Hematopoietic multipotent progenitor cell (in vitro differentiated cells): ENCODE results near the gene CHRNA4. TPM values are rescaled to one million over a fixed set of nuclear protein-coding genes. Genes with fewer than 3 reads are reported as not detected.
"Not testable (repeated sequence)": the region's sequence is repeated elsewhere in the genome, so short reads cannot be mapped to it uniquely, and the experiment has no call there.

ENCODE experiments used
- DNase-seq, 3 donors: peaks; one replicate each; pipeline ENCODE4 v3.0.0-alpha.2; 2011 to 2015; ENCODE audit warnings: low read depth in 2 of 3, low spot score in 2 of 3
- total RNA-seq: library from RNA; depleted of rRNA; stranded (reverse); fragments of >200 nt; gene quantifications from one replicate; pipeline ENCODE4 v1.2.3, GENCODE V29; 2012

Gene CHRNA4
- total RNA-seq, 1 donor: not detected

DNA sequence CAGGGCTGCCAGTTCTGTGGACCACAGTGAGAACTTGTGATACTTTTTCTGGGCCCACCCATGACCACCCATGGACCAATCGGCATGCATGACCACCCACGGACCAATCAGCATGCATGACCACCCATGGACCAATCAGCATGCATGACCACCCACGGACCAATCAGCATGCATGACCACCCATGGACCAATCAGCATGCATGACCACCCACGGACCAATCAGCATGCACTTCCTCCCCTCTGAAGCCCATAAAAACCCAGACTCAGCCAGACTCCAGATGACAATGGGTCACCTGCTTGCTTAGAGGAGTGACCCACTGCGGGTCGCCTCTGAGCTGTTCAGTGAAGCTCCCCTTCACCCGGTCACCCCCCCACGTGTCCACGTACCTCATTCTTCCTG is 18.7 kb upstream of the CHRNA4 start:
- not testable (repeated sequence) for DNase-seq

GRCh38 chr20:63379296-63379695 is 18.1 kb upstream of the CHRNA4 start:
- DNase-seq: no peak

DNA sequence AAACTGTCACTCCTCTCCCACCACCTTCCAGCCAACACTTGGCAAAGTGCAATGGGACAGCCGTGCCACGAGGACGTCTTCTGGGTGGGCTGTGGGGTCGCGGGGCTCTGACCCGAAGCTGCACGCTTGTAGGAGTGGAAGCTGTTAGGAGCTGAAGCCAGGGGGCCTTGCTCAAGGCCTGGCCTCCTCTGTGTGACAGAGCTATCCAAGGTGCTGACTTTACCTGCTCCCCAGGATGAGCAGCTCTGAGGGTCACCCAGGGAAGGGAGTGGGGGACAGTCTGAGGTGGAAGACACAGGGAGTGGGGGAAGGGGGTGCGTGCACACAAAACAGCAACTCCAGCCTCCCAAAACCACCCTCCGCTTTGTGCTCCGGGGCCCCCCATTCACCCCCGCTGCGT is 17.5 kb upstream of the CHRNA4 start:
- DNase-seq: no peak

DNA sequence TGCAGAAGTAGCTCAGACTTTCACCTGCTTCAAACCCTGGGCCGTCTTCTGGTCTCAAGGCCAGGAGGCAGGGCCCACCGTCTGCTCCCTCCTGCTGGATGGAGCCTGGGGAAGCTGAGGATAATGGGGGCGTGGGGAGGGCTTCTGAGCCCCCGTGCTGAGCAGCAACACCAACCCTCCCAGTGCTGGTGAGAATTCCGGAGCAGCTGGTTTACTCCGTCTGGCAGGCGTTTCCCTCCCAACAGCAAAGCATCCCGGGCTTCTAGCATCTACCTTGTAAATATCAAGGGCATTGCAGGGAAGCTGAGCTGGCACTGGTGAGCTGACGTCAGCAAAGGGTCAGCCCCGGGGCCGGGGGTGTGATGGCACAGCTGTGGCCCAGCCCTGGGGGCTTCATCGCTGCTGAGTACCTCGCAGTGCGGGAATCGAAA is 16.8 kb upstream of the CHRNA4 start:
- DNase-seq: no peak

- DNase-seq: peak in 2 of 3 donors; percentile 12 to 18
Measured at GRCh38 chr20:63377256-63377941, 16.2 kb upstream of the CHRNA4 start.

DNA sequence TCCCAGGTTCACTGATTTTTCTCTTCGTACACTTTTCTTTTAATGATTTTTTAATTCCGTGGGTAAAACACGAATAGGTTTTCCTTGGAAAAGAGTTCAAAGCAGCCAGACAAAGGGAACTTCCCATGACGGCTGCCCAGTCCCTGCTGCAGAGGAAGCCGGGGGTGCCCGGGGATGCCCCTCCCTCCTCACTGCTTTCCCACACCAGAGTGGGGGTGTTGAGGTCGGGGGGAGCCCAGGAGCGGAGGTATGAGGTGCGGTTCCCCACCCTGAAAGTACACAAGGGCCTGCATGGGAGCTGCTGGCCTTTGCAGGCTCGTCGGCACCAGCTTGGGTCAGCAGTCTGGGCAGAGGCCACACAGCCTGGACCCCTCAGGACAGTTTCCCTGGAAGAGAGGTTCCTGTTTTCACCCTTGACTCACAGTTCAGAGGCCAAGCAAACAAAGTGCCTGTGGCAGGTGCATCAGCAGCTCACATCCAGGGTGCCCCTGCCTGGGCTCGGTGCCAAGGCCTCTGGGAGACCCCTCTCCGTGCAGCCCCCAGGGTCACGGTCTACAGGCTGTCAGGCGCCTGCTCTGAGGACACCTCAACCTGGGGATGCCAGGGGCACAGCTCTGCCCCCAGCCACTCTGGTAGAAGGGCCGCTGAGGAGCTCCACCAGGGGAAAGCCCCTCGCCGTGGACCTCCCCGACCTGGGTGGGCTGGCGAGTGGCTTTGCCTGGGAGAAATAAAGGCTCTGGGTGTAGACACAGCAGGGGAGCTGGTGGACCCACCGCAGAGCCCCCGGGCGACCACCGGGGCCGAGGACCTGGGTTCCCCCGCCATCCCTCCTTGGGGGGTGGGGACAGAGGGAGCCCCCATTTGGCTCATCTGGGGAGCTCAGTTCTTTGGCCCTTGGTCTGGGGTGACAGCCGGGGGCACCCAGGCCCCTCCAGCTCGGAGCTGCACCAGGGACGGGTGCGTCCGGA is 15.4 kb upstream of the CHRNA4 start:
- DNase-seq: no peak

DNA sequence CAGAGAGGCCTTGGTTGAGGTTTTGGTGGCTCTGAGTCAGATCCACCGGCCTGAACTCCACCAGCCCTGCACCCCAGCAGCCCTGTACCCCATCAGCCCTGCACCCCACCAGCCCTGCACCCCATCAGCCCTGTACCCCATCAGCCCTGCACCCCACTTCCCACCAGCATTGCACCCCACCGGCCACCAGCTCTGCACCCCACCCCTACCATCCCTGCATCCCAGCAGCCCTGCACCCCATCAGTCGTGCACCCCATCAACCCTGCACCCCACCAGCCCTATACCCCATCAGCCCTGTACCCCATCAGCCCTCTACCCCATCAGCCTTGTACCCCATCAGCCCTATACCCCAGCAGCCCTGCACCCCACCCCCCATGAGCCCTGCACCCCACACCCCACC is 14.3 kb upstream of the CHRNA4 start:
- no peak for DNase-seq

DNA sequence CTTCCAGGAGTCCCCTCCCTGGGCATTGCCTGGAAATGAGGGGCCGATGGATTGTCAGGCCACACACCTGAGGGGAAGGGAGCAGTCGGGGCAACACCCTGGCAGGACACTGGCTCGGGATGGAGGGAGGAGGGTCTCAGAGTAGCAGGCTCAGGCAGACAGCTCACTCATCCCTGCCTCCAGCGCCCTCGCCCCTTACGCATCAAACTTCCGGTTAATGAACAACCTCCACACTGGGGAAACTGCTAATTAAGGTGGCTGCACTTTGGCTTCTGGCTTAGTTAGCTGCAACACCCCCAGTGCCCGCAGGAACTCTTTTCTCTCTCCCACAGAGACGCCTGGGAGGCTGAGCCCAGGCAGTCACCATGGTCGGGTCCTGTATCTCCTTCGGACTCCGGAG is 13.4 kb upstream of the CHRNA4 start:
- DNase-seq: no peak

GRCh38 chr20:63373996-63374395 is 12.8 kb upstream of the CHRNA4 start:
- DNase-seq: no peak

- no peak for DNase-seq
Measured at GRCh38 chr20:63372971-63373885, 12.1 kb upstream of the CHRNA4 start.

DNA sequence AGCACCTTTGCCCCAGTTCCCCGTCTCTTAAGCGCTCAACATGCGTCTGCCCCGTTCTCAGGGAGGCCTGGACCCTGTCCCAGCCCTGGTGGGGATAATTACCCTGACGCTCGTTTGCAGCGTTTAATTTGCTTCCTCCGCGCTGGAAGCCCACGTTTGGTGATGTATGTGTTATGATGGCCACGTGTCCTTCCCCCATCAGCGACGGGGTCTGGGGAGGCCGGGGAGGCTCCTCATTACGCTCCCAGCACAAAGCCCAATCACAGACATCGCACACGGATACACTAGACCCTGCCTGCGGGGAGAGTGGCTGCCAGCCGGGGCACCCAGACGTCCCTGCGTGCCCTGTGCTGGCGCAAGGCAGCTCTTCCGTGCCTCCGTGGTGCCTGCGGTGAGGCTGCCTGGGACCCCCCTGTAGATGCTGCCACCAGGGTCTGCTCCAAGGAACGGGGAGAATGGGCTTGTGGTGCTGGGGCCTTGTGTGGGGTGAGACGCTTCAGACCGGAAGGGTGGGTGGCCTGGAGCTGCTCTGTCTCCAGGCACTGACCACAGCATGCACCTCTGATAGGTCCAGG is 10.2 kb upstream of the CHRNA4 start:
- no peak for DNase-seq

- no peak for DNase-seq
Measured at GRCh38 chr20:63370618-63371187, 9.6 kb upstream of the CHRNA4 start.

DNA sequence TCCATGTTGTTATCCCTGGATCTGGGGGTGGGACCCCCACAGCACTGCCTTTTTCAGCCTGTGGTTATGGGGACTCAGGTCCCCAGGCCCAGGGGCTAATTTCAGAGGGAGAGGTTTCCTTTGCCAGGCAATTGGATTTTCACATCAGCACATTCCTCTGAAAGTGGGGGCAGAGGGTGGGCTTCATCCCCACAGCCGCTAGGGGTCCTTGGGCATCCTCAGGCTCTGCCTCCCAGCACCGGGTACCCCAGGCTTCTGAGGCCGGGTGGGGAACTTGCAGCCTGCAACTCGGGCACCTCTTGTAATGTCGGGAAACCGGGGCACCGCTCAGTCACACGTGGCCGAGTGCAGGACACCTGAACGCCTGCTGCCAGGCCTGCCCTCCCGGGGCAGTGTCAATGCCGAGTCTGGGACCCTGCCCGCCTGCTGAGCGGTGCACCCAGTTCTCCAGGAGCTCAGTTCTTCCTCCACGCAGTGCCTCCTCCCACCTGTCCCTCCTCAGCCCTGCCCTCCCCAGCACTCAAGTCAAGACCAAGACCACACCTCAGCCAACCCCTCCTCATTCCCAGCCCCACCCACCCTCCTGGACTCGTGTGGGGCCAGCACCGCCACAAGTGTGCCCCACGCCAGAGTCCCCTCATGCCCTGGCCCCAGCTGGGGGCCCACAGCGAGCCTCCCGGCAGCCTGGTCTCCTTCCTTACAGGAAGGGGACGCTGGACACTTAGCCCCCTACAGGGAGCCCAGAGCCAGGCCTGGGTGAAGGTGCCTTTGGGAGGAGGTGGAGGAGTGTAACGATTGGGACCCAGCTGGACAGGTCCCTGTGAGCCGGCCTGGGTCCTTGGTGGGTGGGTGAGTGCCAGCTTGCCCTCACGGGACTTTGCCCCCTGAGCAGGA is 8.8 kb upstream of the CHRNA4 start:
- DNase-seq: no peak

DNA sequence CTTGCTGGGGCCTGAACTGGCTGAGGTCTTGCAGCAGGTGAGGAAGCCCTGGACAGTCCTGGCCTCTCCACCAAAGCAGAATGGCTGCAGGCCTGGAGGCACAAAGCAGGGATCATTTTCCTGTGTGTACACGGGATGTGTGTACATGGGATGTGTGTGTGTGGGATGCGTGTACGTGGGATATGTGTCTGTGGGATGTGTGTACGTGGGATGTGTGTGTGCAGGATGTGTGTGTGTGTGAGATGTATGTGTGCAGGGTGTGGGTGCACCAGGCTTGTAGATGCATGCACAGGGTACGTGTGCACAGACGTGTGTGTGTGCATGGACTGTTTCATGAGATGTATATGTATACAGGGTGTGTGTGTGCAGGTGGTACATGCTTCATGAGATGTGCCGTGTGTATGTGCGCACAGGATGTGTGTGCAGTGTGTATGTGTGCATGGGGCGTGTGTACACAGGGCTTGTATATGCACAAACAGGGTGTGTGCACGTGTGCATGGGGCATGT is 7.9 kb upstream of the CHRNA4 start:
- no peak for DNase-seq

DNA sequence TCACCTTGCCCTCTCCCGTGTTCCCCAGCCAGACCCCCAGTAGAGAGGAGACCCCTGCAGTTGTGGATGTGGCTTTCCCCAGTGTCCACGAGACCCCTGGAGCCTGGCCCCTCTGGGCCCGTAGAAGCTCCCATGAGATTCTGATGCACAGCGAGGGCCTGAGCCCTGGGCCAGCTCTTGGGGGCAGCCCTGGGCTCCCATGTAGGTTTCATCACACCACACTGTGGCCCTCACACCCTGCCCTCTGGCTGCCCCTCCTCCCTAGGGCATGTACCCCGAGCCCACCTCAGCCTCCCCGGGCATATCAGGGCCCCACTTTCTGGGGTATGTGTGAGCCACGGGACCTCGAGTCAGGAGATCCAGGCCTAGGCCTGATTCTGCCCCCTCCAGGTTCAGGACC is 7.0 kb upstream of the CHRNA4 start:
- no peak for DNase-seq

DNA sequence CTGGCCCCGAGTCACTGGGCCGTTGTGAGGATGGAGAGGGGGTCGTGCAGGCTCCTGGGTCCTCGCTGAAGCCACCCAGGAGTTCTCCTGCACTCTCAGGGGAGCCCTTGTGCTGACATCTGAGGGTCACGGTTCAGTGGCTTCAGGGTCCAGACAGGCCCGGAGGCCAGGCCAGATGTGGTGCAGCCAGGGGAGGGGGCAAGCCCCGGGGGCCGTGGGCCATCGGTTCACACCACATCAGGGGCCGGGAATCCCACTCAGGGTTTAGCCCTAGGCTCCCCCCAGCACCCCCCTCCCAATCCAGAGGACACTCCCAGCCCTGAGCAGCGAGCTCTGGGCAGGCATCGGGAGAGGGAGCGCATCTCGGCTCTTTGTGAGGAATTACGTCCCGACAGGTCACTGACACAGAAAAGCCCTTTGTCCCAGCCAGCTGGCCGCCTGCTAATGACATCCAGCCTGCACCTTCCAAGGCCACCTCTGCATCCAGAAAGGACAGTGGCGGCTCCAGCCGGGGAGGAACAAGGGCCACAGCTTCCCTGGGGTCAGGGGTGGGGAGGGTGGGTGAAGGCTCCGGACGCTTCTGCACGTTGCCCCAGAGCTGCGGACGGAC is 6.4 kb upstream of the CHRNA4 start:
- no peak for DNase-seq

- DNase-seq: no peak
Measured at GRCh38 chr20:63366390-63367365, 5.5 kb upstream of the CHRNA4 start.
